H9 (cell line): ENCODE results near the gene CYP1A1. TPM values are rescaled to one million over a fixed set of nuclear protein-coding genes. Genes with fewer than 3 reads are reported as not detected.

Source experiments
- DNase-seq: peaks from one replicate; pipeline ENCODE4 v3.0.0-alpha.2; 2017
- H2AFZ ChIP-seq: one replicate; pipeline ENCODE4 v1.6.1; 2013; ENCODE audit warnings: mild to moderate bottlenecking, low read length, control low read depth, moderate library complexity
- H2AK5ac ChIP-seq: 2 replicates; pipeline ENCODE4 v1.6.1; 2013; ENCODE audit warnings: low read length, control low read depth, mixed read lengths; ENCODE audit not compliant: insufficient read length
- H2BK120ac ChIP-seq: one replicate; pipeline ENCODE4 v1.6.1; 2013; ENCODE audit warnings: low read depth, mild to moderate bottlenecking, low read length, control low read depth, inconsistent platforms; ENCODE audit not compliant: poor library complexity, severe bottlenecking
- H2BK12ac ChIP-seq: 2 replicates; pipeline ENCODE4 v1.6.1; 2013; ENCODE audit warnings: low read length, control low read depth, mixed read lengths, low read depth; ENCODE audit not compliant: insufficient read length
- H2BK15ac ChIP-seq: 2 replicates; pipeline ENCODE4 v1.6.1; 2013; ENCODE audit warnings: low read depth, low read length, control low read depth
- H2BK20ac ChIP-seq: one replicate; pipeline ENCODE4 v1.6.1; 2013; ENCODE audit warnings: low read depth, mild to moderate bottlenecking, low read length, control low read depth, inconsistent platforms; ENCODE audit not compliant: poor library complexity, severe bottlenecking
- H2BK5ac ChIP-seq: 2 replicates; pipeline ENCODE4 v1.6.1; 2013; ENCODE audit warnings: low read length, control low read depth, mixed read lengths; ENCODE audit not compliant: insufficient read length
- H3K14ac ChIP-seq: 2 replicates; pipeline ENCODE4 v1.6.1; 2013; ENCODE audit warnings: low read length, control low read depth; ENCODE audit not compliant: insufficient read depth
- H3K18ac ChIP-seq: 2 replicates; pipeline ENCODE4 v1.6.1; 2013; ENCODE audit warnings: low read depth, mild to moderate bottlenecking, mixed read lengths, low read length, control low read depth; ENCODE audit not compliant: insufficient read length
- H3K23ac ChIP-seq: 2 replicates; pipeline ENCODE4 v1.6.1; 2013; ENCODE audit warnings: low read length, control low read depth, mixed read lengths, low read depth; ENCODE audit not compliant: insufficient read length
- H3K23me2 ChIP-seq: 2 replicates; pipeline ENCODE4 v1.6.1; 2013; ENCODE audit warnings: low read depth, mild to moderate bottlenecking, mixed read lengths, low read length, control low read depth; ENCODE audit not compliant: insufficient read length, poor library complexity, severe bottlenecking
- H3K27ac ChIP-seq: 2 replicates; pipeline ENCODE4 v1.5.1; 2013; ENCODE audit warnings: low read length, control low read depth, mixed read lengths, low read depth; ENCODE audit not compliant: insufficient read length
- H3K27me3 ChIP-seq: 2 replicates; pipeline ENCODE4 v1.6.1; 2013; ENCODE audit warnings: low read length, control low read depth, inconsistent platforms; ENCODE audit not compliant: insufficient read depth
- H3K4ac ChIP-seq: 2 replicates; pipeline ENCODE4 v1.6.1; 2013; ENCODE audit warnings: low read depth, mild to moderate bottlenecking, control low read depth, inconsistent platforms, low read length, moderate library complexity
- H3K4me1 ChIP-seq: 2 replicates; pipeline ENCODE4 v1.6.1; 2013; ENCODE audit warnings: low read length, control low read depth, inconsistent platforms; ENCODE audit not compliant: insufficient read depth
- H3K4me2 ChIP-seq: 2 replicates; pipeline ENCODE4 v1.6.1; 2013; ENCODE audit warnings: low read length, control low read depth, mixed read lengths; ENCODE audit not compliant: insufficient read length, insufficient read depth
- H3K56ac ChIP-seq: 2 replicates; pipeline ENCODE4 v1.6.1; 2013; ENCODE audit warnings: low read depth, mild to moderate bottlenecking, mixed read lengths, low read length, control low read depth; ENCODE audit not compliant: insufficient read length
- H3K79me1 ChIP-seq: 2 replicates; pipeline ENCODE4 v1.6.1; 2013; ENCODE audit warnings: low read depth, mild to moderate bottlenecking, moderate library complexity, low read length, control low read depth, inconsistent platforms; ENCODE audit not compliant: insufficient read depth, poor library complexity, severe bottlenecking
- H3K79me2 ChIP-seq: 2 replicates; pipeline ENCODE4 v1.6.1; 2013; ENCODE audit warnings: low read length, control low read depth, inconsistent platforms; ENCODE audit not compliant: insufficient read depth
- H3K9ac ChIP-seq: 2 replicates; pipeline ENCODE4 v1.6.1; 2013; ENCODE audit warnings: low read length, control low read depth, mixed read lengths; ENCODE audit not compliant: insufficient read length; ENCODE audit errors: extremely low read depth
- H3K9me3 ChIP-seq: one replicate; pipeline ENCODE4 v1.6.1; 2013; ENCODE audit warnings: low read depth, low read length, inconsistent platforms; ENCODE audit not compliant: control insufficient read depth
- H3T11ph ChIP-seq: one replicate; pipeline ENCODE4 v1.6.1; 2013; ENCODE audit warnings: mild to moderate bottlenecking, low read length, control low read depth, inconsistent platforms
- H4K20me1 ChIP-seq: one replicate; pipeline ENCODE4 v1.6.1; 2013; ENCODE audit not compliant: control insufficient read depth, insufficient read length, insufficient read depth
- H4K5ac ChIP-seq: 2 replicates; pipeline ENCODE4 v1.6.1; 2013; ENCODE audit warnings: low read depth, mild to moderate bottlenecking, mixed read lengths, low read length, control low read depth; ENCODE audit not compliant: insufficient read length
- H4K8ac ChIP-seq: replicated peaks from 2 replicates; pipeline ENCODE4 v1.6.1; 2013; ENCODE audit warnings: low read length, control low read depth, mixed read lengths, low read depth; ENCODE audit not compliant: insufficient read length
- H4K91ac ChIP-seq: 2 replicates; pipeline ENCODE4 v1.6.1; 2013; ENCODE audit warnings: low read depth, mild to moderate bottlenecking, moderate library complexity, mixed read lengths, low read length, control low read depth; ENCODE audit not compliant: insufficient read length
- H3K27ac Mint-ChIP-seq, 3 experiments: 2 replicates in 2 of 3; 3 replicates in 1 of 3; pipeline ENCODE4 v1.8.0; 2020 to 2021; ENCODE audit warnings: mixed read lengths in 3 of 3, mild to moderate bottlenecking in 1 of 3, moderate library complexity in 1 of 3
- H3K27me3 Mint-ChIP-seq: 2 replicates; pipeline ENCODE4 v1.8.0; 2021; ENCODE audit warnings: low read depth, mild to moderate bottlenecking, moderate library complexity, mixed read lengths
- H3K36me3 Mint-ChIP-seq, 3 experiments: 2 replicates in 2 of 3; 3 replicates in 1 of 3; pipeline ENCODE4 v1.8.0; 2020 to 2021; ENCODE audit warnings: low read depth in 3 of 3, mixed read lengths in 3 of 3; ENCODE audit not compliant: insufficient read depth in 1 of 3
- H3K4me1 Mint-ChIP-seq, 2 experiments: 2 replicates each; pipeline ENCODE4 v1.8.0; 2020; ENCODE audit warnings: mixed read lengths in 2 of 2
- H3K4me3 Mint-ChIP-seq, 2 experiments: 2 replicates in 1 of 2; 3 replicates in 1 of 2; pipeline ENCODE4 v1.8.0; 2020 to 2021; ENCODE audit warnings: mild to moderate bottlenecking in 2 of 2, mixed read lengths in 2 of 2, moderate library complexity in 1 of 2
- H3K9me3 Mint-ChIP-seq, 2 experiments: 2 replicates in 1 of 2; 3 replicates in 1 of 2; pipeline ENCODE4 v1.8.0; 2020; ENCODE audit warnings: mild to moderate bottlenecking in 2 of 2, mixed read lengths in 2 of 2, moderate library complexity in 1 of 2
- WGBS: extraction: QIAGEN DNeasy Blood & Tissue Kit; methylation state at CpG from one replicate; pipeline ENCODE4 v1.1.7; 2013; ENCODE audit warnings: missing lambda C conversion rate, low lambda C conversion rate, mixed read lengths; ENCODE audit not compliant: insufficient read length; ENCODE audit errors: extremely low coverage; 5-methylcytosine and 5-hydroxymethylcytosine counted together
- total RNA-seq: library from RNA; stranded (reverse); gene quantifications from 2 replicates; pipeline ENCODE4 v1.2.1, GENCODE V29; 2021
- TF ChIP-seq, protein P1 (sequence below): fragments of 200-600 bp; sonication (generic); conservative IDR thresholded peaks from 3 replicates; pipeline ENCODE4 v1.8.0; 2021; ENCODE audit warnings: antibody characterized with exemption, mild to moderate bottlenecking

CYP1A1 gene
- total RNA-seq, 1 experiment from 2014 or later, result 0.33 TPM

DNA sequence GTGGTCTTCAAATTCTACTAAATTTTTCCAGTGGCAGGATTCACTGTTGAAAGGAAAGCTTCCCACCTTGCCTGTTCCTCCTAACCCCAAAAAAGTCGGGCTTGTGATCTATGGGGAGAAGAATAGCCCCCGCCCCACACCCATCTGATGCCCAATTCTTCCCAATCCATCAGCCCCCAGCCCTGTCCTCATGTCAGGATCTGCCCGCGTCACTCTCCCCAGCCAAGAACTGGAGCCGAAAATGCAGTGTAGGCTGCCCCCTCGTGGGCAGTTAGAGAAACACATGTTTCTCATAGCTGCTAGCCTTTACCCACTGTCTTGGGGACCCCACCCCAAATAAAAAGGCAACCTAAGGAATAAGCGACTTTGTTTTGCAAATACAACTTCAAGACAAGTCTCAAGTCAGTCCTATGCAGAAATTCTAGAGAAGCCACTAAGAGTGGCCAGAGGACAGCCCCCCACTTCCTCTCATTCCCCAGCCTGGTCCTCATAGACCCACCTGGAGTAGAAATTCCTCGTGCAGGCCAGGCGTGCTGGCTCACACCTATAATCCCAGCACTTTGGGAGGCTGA is 43.5 kb upstream of the CYP1A1 start:
- TF ChIP-seq, protein P1, sequence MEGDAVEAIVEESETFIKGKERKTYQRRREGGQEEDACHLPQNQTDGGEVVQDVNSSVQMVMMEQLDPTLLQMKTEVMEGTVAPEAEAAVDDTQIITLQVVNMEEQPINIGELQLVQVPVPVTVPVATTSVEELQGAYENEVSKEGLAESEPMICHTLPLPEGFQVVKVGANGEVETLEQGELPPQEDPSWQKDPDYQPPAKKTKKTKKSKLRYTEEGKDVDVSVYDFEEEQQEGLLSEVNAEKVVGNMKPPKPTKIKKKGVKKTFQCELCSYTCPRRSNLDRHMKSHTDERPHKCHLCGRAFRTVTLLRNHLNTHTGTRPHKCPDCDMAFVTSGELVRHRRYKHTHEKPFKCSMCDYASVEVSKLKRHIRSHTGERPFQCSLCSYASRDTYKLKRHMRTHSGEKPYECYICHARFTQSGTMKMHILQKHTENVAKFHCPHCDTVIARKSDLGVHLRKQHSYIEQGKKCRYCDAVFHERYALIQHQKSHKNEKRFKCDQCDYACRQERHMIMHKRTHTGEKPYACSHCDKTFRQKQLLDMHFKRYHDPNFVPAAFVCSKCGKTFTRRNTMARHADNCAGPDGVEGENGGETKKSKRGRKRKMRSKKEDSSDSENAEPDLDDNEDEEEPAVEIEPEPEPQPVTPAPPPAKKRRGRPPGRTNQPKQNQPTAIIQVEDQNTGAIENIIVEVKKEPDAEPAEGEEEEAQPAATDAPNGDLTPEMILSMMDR, result peak; percentile 83
- no peak overlapping the region for H2BK15ac ChIP-seq
- H2BK12ac ChIP-seq, result no peak overlapping the region
- peaks cover 41% of the 10 kb centered on the region for H3K27me3 Mint-ChIP-seq
- H4K20me1 ChIP-seq, result no peaks in the 10 kb centered on the region
- H3K4me1 ChIP-seq, result no peaks in the 10 kb centered on the region
- H3K14ac ChIP-seq, result no peak overlapping the region
- H3K4me3 Mint-ChIP-seq, result peak overlapping the region; percentile 49 to 54
- no peak overlapping the region for H3T11ph ChIP-seq
- no peak overlapping the region for H2AK5ac ChIP-seq
- H3K27ac Mint-ChIP-seq, result 0 out of 7 replicates have a peak overlapping the region, but pooled peaks of 1 of the 3 experiments have one; percentile 80
- H3K23me2 ChIP-seq, result no peaks in the 10 kb centered on the region
- H2BK20ac ChIP-seq, result no peak overlapping the region
- H3K4ac ChIP-seq, result no peak overlapping the region
- H3K18ac ChIP-seq, result no peak overlapping the region
- no peak overlapping the region for H4K8ac ChIP-seq
- H3K79me2 ChIP-seq, result no peaks in the 10 kb centered on the region
- H3K27me3 ChIP-seq, result no peaks in the 10 kb centered on the region; the same call in 1 of the 2 replicates
- no CpG with 5 or more reads among the region's 9 CpGs for WGBS
- no peak overlapping the region for H4K91ac ChIP-seq
- peak overlapping the region; percentile 74 for H2AFZ ChIP-seq
- H3K4me1 Mint-ChIP-seq, result peaks cover 23 to 29% of the 10 kb centered on the region in 2 experiments
- no peak overlapping the region for H3K9ac ChIP-seq
- H3K23ac ChIP-seq, result no peak overlapping the region
- H3K9me3 ChIP-seq, result no peaks in the 10 kb centered on the region
- H3K56ac ChIP-seq, result no peak overlapping the region
- H3K27ac ChIP-seq, result no peak overlapping the region
- H3K36me3 Mint-ChIP-seq, result no peaks in the 10 kb centered on the region
- peak; percentile 81 for DNase-seq
- H2BK120ac ChIP-seq, result no peak overlapping the region
- H2BK5ac ChIP-seq, result no peak overlapping the region
- H3K79me1 ChIP-seq, result no peaks in the 10 kb centered on the region
- no peak overlapping the region for H4K5ac ChIP-seq
- peak overlapping the region; percentile 20 for H3K4me2 ChIP-seq
- H3K9me3 Mint-ChIP-seq, result no peaks in the 10 kb centered on the region
